HG03565 (cell line): ENCODE measurements around the gene RPL23.

Source experiments
- ATAC-seq: cut with Tn5 transposase; IDR thresholded peaks from one replicate; pipeline ENCODE4 v1.9.1; 2021; ENCODE audit warnings: mild to moderate bottlenecking, moderate library complexity; ENCODE audit not compliant: unreplicated experiment

RPL23 gene

DNA sequence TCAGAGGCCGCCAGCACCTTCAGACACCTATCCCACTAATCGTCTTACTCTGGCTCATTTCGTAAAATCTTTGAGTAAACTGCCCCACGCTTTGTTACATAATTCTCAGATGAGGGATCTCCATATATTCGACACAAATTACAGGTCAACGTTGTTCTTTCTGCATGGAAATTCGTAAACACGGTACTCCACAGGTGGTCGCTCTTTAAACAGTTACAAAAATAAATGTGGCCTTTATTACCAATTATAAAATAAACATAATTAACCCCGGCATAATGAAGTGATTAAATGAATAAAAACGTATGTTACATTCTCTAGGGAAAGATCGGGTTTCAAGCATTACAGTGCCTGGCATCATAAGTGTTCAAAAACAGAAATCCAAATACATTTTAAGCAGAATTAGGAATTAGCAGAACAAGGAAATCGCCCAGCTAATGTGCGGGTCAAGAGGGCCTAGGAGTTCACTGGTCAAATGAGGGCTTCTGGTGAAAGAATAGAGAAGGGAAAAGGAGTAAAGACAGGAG lies 53.2 kb downstream of the RPL23 start:
- ATAC-seq: no peak

DNA sequence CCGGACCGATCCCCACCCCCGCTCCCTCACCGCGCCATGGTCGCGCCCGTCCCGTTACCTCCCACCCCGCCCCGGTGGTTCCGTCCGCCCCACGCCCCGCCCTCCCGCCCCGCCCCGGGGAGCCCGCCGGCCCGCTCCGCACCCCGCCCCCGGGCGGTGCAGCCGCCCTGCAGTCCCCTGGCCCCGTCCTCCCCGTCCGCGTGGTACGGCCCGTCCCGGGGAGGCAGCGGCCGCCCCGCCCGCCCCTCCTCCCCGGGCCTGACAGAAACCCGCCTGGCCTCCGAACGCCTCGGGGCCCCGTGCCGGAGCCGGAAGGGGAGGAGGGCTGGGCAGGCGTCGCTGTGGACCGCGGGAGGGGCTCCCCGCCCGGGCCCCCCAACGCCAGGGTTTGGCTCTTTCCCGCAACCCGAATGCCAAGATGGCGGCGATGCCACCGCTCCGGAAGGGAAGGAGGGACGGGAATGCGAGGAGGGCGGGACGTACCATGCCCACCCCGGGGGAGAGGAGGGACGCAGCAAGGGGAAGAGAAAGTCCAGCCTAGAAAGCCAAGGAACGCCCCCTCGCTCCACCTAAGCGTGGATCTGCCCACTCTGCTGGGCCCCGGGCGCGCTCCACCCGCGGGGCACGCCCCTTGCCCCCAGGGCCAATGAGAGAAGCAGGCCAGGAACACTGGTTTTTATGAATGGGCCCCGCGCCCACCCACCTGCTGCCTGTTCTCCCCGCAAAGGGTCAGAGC lies 53.9 kb downstream of the RPL23 start, which contains the start of gene PIP4K2B:
TSS of gene PIP4K2B (minus strand) at position 56 of the 736 bp plus-strand sequence. CDS start 132 bp downstream, outside the sequence.
- ATAC-seq: peak; percentile 63

DNA sequence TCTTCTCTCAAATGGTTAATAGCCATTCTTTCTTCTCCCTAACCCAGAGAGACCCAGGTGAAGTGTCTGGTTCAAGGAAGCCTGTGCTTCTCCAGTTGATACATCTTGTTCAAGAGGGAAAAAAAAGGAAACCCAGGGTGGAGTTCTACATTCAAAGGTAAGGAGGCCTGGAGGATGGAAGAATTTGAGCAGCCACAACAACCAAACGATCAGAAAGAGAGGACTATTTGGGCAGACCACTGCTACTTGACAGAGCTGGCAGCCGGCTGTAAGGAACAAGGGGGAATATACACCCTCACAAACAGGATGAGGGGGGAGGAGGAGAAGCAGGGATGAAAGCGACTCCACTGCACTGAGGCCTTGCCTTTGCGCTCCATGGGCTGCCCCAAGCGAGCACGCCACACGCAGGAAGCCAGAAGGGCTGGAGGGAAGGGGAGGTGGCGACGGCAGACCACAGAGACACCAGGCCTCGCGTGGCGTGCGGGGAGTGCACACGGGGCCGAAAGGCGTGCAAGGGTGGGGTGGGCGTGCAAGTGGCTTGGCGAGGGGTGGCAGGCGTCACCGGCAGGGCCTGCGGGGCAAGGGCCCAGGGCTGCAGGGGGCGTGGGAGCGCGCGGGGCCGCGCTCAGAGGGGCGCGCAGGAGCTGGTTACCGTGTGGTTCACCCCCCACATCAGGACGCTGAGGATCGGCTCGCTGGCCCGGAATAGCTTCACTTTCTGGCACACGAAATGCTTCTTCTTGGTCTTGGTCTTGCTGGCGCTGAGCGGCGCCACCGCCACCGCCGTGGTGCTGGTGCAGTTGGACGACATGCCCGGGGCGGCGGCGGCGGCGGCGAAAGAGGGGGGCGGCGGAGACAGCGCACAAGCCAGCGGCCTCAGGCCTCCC lies 54.7 kb downstream of the RPL23 start:
- peak; percentile 9 for ATAC-seq
